Stimulated activated CD4-positive, alpha-beta T cell treated with anti-CD3 and anti-CD28 coated beads, Interleukin-4, amount 100 ng/mL, for 1 hour (primary cell): ENCODE data around the gene XYLT1.

Source experiments
- DNase-seq: peaks from one replicate; pipeline ENCODE4 v3.0.0-alpha.2; 2020

XYLT1 gene

GRCh38 chr16:17162560-17162959 lies 308.2 kb downstream of the XYLT1 start:
- DNase-seq, result no peak

GRCh38 chr16:17160920-17161431 lies 309.8 kb downstream of the XYLT1 start:
- no peak for DNase-seq

- DNase-seq, result no peak
Measured at GRCh38 chr16:17160285-17160853, 310.4 kb downstream of the XYLT1 start.

- DNase-seq, result no peak
Measured at GRCh38 chr16:17159617-17160016, 311.1 kb downstream of the XYLT1 start.

- no peak for DNase-seq
Measured at GRCh38 chr16:17155936-17156335, 314.8 kb downstream of the XYLT1 start.

- DNase-seq, result no peak
Measured at GRCh38 chr16:17155485-17155884, 315.3 kb downstream of the XYLT1 start.

GRCh38 chr16:17154981-17155380 lies 315.8 kb downstream of the XYLT1 start:
- DNase-seq, result no peak

- DNase-seq, result no peak
Measured at GRCh38 chr16:17152311-17152710, 318.4 kb downstream of the XYLT1 start.

GRCh38 chr16:17151335-17151734 lies 319.4 kb downstream of the XYLT1 start:
- DNase-seq, result no peak

GRCh38 chr16:17149904-17150483 lies 320.8 kb downstream of the XYLT1 start:
- DNase-seq, result no peak

- no peak for DNase-seq
Measured at GRCh38 chr16:17147942-17148341, 322.8 kb downstream of the XYLT1 start.

GRCh38 chr16:17145029-17145428 lies 325.7 kb downstream of the XYLT1 start:
- no peak for DNase-seq

GRCh38 chr16:17144431-17144830 lies 326.3 kb downstream of the XYLT1 start:
- DNase-seq, result no peak

GRCh38 chr16:17143546-17144419 lies 327.0 kb downstream of the XYLT1 start:
- no peak for DNase-seq

GRCh38 chr16:17138801-17139200 lies 332.0 kb downstream of the XYLT1 start:
- no peak for DNase-seq

GRCh38 chr16:17135439-17135838 lies 335.3 kb downstream of the XYLT1 start:
- DNase-seq, result no peak

GRCh38 chr16:17134586-17134985 lies 336.2 kb downstream of the XYLT1 start:
- no peak for DNase-seq

GRCh38 chr16:17133851-17134250 lies 336.9 kb downstream of the XYLT1 start:
- no peak for DNase-seq

- DNase-seq, result no peak
Measured at GRCh38 chr16:17131351-17131750, 339.4 kb downstream of the XYLT1 start.

GRCh38 chr16:17130733-17131132 lies 340.0 kb downstream of the XYLT1 start:
- DNase-seq, result no peak

- no peak for DNase-seq
Measured at GRCh38 chr16:17129971-17130370, 340.8 kb downstream of the XYLT1 start.

- no peak for DNase-seq
Measured at GRCh38 chr16:17128791-17129190, 342.0 kb downstream of the XYLT1 start.

GRCh38 chr16:17126156-17126555 lies 344.6 kb downstream of the XYLT1 start:
- no peak for DNase-seq

- DNase-seq, result no peak
Measured at GRCh38 chr16:17125671-17126070, 345.1 kb downstream of the XYLT1 start.
